Left ventricle myocardium inferior (tissue), 1 donor: ENCODE results near the gene FUT6. TPM values are rescaled to one million over a fixed set of nuclear protein-coding genes. Genes with fewer than 3 reads are reported as not detected.

ENCODE experiments used
- DNase-seq: peaks from one replicate; pipeline ENCODE4 v3.0.0-alpha.2; 2020
- H3K27ac ChIP-seq: fragments of 200-600 bp; replicated peaks from 2 replicates; pipeline ENCODE4 v1.8.0; 2021
- H3K27me3 ChIP-seq: fragments of 200-600 bp; 2 replicates; pipeline ENCODE4 v1.8.0; 2021; ENCODE audit warnings: low read depth
- H3K36me3 ChIP-seq: fragments of 200-600 bp; 2 replicates; pipeline ENCODE4 v1.8.0; 2021
- H3K4me1 ChIP-seq: fragments of 200-600 bp; 2 replicates; pipeline ENCODE4 v1.8.0; 2021
- H3K4me3 ChIP-seq: fragments of 200-600 bp; 2 replicates; pipeline ENCODE4 v1.8.0; 2021; ENCODE audit warnings: mild to moderate bottlenecking, moderate library complexity
- H3K9me3 ChIP-seq: fragments of 200-600 bp; replicated peaks from 2 replicates; pipeline ENCODE4 v1.8.0; 2021
- CTCF ChIP-seq: fragments of 200-600 bp; IDR thresholded peaks from 2 replicates; pipeline ENCODE4 v1.8.0; 2021; ENCODE audit warnings: antibody characterized with exemption, mild to moderate bottlenecking, borderline replicate concordance
- intact Hi-C: fragments of 100-400 bp; cut with micrococcal nuclease; formaldehyde crosslinking; loops from one replicate; pipeline ENCODE4 v1.11.0; 2022
- total RNA-seq: library from RNA; stranded (reverse); fragmentation: NEBNext Ultra II Directional; extraction: Animal tissue kit (Norgen Biotek cat#: 25700); gene quantifications from one replicate; pipeline ENCODE4 v1.2.1, GENCODE V29; 2021
- donor health status: DM: no; HTN: yes; CAD: no; lungs with severe emphysema.

The FUT6 gene
- total RNA-seq, 1 donor from 2014 or later: not detected

- no peak for DNase-seq
- Histone ChIP-seq H3K4me3 (peak overlapping the region; percentile 65), H3K36me3 (no peaks in the 10 kb centered on the region), H3K27me3 (peaks cover 72% of the 10 kb centered on the region), H3K9me3 (no peaks in the 10 kb centered on the region), H3K4me1 (peaks cover 34% of the 10 kb centered on the region), H3K27ac (no peak overlapping the region)
- TF ChIP-seq CTCF: no peak
- intact Hi-C loops: no loop called here
These were observed 36.1 kb downstream of the FUT6 start for GRCh38 chr19:5803441-5803751.

- DNase-seq: no peak
- no peaks in the 10 kb centered on the region for H3K9me3 ChIP-seq
- H3K4me3 ChIP-seq: no peak overlapping the region
- peaks cover 78% of the 10 kb centered on the region for H3K27me3 ChIP-seq
- intact Hi-C loops: no loop called here
- H3K27ac ChIP-seq: no peak overlapping the region
- TF ChIP-seq CTCF: no peak
- no peaks in the 10 kb centered on the region for H3K36me3 ChIP-seq
- H3K4me1 ChIP-seq: peaks cover 35% of the 10 kb centered on the region
These were observed 37.5 kb downstream of the FUT6 start for GRCh38 chr19:5801796-5802619.

GRCh38 chr19:5800361-5801270 is 38.9 kb downstream of the FUT6 start:
- Histone ChIP-seq H3K36me3 (no peaks in the 10 kb centered on the region), H3K9me3 (no peaks in the 10 kb centered on the region), H3K4me3 (no peak overlapping the region), H3K4me1 (peaks cover 35% of the 10 kb centered on the region), H3K27me3 (peaks cover 74% of the 10 kb centered on the region), H3K27ac (no peak overlapping the region)
- intact Hi-C loops: no loop called here
- DNase-seq: no peak
- TF ChIP-seq CTCF: no peak

- TF ChIP-seq CTCF: no peak
- H3K4me1 ChIP-seq: peaks cover 32% of the 10 kb centered on the region
- intact Hi-C loops: no loop called here
- peaks cover 68% of the 10 kb centered on the region for H3K27me3 ChIP-seq
- peak overlapping the region; percentile 52 for H3K27ac ChIP-seq
- H3K4me3 ChIP-seq: no peak overlapping the region
- DNase-seq: peak; percentile 45
- H3K9me3 ChIP-seq: no peaks in the 10 kb centered on the region
- no peaks in the 10 kb centered on the region for H3K36me3 ChIP-seq
These were observed 40.0 kb downstream of the FUT6 start for GRCh38 chr19:5799247-5800241.

GRCh38 chr19:5798244-5798643 is 41.3 kb downstream of the FUT6 start:
- intact Hi-C loops: no loop called here
- no peaks in the 10 kb centered on the region for H3K9me3 ChIP-seq
- no peak for DNase-seq
- H3K4me3 ChIP-seq: no peak overlapping the region
- H3K27ac ChIP-seq: no peak overlapping the region
- H3K27me3 ChIP-seq: peaks cover 55% of the 10 kb centered on the region
- TF ChIP-seq CTCF: no peak
- H3K4me1 ChIP-seq: peaks cover 22% of the 10 kb centered on the region
- no peaks in the 10 kb centered on the region for H3K36me3 ChIP-seq
